ENCODE data around the gene CD46.

CD46 gene

GRCh38 chr1:207829576-207829975 is 77.7 kb downstream of the CD46 start:
- no peaks in the 10 kb centered on the region for H3K36me3 ChIP-seq (ENCODE audit: control insufficient read depth, insufficient read depth, low read length)

GRCh38 chr1:207830788-207831187 is 78.9 kb downstream of the CD46 start:
- Histone ChIP-seq H3K4me3 (replicated peaks; ENCODE audit: low read depth, low read length) (no peak overlapping the region), H3K27me3 (replicated peaks; ENCODE audit: control insufficient read depth, insufficient read depth, low read length) (no peaks in the 10 kb centered on the region), H3K36me3 (ENCODE audit: control insufficient read depth, insufficient read depth, low read length) (no peaks in the 10 kb centered on the region)
- TF ChIP-seq, protein P1, sequence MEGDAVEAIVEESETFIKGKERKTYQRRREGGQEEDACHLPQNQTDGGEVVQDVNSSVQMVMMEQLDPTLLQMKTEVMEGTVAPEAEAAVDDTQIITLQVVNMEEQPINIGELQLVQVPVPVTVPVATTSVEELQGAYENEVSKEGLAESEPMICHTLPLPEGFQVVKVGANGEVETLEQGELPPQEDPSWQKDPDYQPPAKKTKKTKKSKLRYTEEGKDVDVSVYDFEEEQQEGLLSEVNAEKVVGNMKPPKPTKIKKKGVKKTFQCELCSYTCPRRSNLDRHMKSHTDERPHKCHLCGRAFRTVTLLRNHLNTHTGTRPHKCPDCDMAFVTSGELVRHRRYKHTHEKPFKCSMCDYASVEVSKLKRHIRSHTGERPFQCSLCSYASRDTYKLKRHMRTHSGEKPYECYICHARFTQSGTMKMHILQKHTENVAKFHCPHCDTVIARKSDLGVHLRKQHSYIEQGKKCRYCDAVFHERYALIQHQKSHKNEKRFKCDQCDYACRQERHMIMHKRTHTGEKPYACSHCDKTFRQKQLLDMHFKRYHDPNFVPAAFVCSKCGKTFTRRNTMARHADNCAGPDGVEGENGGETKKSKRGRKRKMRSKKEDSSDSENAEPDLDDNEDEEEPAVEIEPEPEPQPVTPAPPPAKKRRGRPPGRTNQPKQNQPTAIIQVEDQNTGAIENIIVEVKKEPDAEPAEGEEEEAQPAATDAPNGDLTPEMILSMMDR (IDR thresholded peaks at IDR 0.05; ENCODE audit: insufficient read depth, low read length, poor library complexity, severe bottlenecking) = no peak
- no peak for DNase-seq (ENCODE audit: extremely low read depth, insufficient read length)

More at GRCh38 chr1:207829576-207829975, 77.7 kb downstream of the CD46 start:
- TF ChIP-seq, protein P1 (IDR thresholded peaks at IDR 0.05; ENCODE audit: insufficient read depth, low read length, poor library complexity, severe bottlenecking) = no peak
- DNase-seq (ENCODE audit: extremely low read depth, insufficient read length) = no peak
- no peaks in the 10 kb centered on the region for H3K27me3 ChIP-seq (replicated peaks; ENCODE audit: control insufficient read depth, insufficient read depth, low read length)
- no peak overlapping the region for H3K4me3 ChIP-seq (replicated peaks; ENCODE audit: low read depth, low read length)

DNA sequence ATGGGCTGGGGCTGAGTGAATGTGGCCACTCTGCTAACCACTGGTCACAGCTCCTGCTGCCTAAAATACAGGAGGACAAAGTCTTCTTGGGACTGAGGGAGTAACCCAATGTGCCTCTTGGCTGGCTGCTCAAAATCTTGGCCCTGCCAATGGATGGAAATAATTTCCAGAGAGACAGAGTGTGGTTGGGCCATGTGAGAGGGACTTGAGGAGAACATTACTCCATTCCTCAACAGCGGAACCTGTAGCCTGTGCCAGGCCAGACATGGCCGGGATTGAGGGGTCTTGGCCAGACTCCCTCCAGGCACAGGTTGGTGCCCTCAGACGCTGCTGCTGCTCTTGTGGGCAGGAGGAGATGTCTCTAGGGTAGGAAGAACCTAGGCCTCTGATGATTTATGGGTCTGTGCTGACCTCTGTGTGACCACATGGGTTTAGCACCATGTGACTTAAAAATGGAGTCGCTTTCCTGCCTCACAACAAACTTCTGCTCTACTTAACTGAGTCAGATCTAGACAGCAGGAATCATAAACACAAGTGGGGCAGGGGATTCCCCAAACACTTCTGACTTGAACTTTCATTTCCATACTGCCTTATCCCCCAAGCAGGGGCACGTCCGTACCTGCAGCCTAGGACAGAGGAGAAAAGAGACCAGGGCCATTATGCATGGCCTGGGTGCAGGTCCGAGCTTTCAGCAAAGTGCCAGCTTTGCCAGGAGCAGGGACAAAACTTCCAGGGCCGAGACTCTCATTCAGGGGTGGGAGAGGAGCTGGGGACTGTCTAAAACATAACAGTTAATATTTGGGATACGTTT is 79.9 kb downstream of the CD46 start:
- Histone ChIP-seq H3K4me3 (replicated peaks; ENCODE audit: low read depth, low read length) (peak overlapping the region; percentile 24; the same call in 1 of the 2 replicates), H3K36me3 (ENCODE audit: control insufficient read depth, insufficient read depth, low read length) (no peaks in the 10 kb centered on the region), H3K27me3 (replicated peaks; ENCODE audit: control insufficient read depth, insufficient read depth, low read length) (no peaks in the 10 kb centered on the region)
- TF ChIP-seq, protein P1 (IDR thresholded peaks at IDR 0.05; ENCODE audit: insufficient read depth, low read length, poor library complexity, severe bottlenecking) = no peak
- DNase-seq (ENCODE audit: extremely low read depth, insufficient read length) = peak; percentile 65

- no peaks in the 10 kb centered on the region for H3K36me3 ChIP-seq (ENCODE audit: control insufficient read depth, insufficient read depth, low read length)
- H3K4me3 ChIP-seq (replicated peaks; ENCODE audit: low read depth, low read length) = no peak overlapping the region
- TF ChIP-seq, protein P1 (IDR thresholded peaks at IDR 0.05; ENCODE audit: insufficient read depth, low read length, poor library complexity, severe bottlenecking) = no peak
- no peak for DNase-seq (ENCODE audit: extremely low read depth, insufficient read length)
- no peaks in the 10 kb centered on the region for H3K27me3 ChIP-seq (replicated peaks; ENCODE audit: control insufficient read depth, insufficient read depth, low read length)
Observed at GRCh38 chr1:207832796-207833195, 80.9 kb downstream of the CD46 start.

- DNase-seq (ENCODE audit: extremely low read depth, insufficient read length) = no peak
Observed at GRCh38 chr1:207833381-207833780, 81.5 kb downstream of the CD46 start.

More at GRCh38 chr1:207833381-207833780, 81.5 kb downstream of the CD46 start:
- Histone ChIP-seq H3K36me3 (ENCODE audit: control insufficient read depth, insufficient read depth, low read length) (no peaks in the 10 kb centered on the region), H3K27me3 (replicated peaks; ENCODE audit: control insufficient read depth, insufficient read depth, low read length) (no peaks in the 10 kb centered on the region), H3K4me3 (replicated peaks; ENCODE audit: low read depth, low read length) (no peak overlapping the region)
- TF ChIP-seq, protein P1 (IDR thresholded peaks at IDR 0.05; ENCODE audit: insufficient read depth, low read length, poor library complexity, severe bottlenecking) = no peak
